HCT116 (cell line): ENCODE measurements around the gene SLC44A1. TPM values are rescaled to one million over a fixed set of nuclear protein-coding genes. Genes with fewer than 3 reads are reported as not detected.

Experiments used
- ATAC-seq: fragments of 200-7000 bp; cut with Tn5 transposase; 2 replicates; pipeline ENCODE4 v1.9.1; 2020; ENCODE audit warnings: mild to moderate bottlenecking, moderate library complexity
- BruUV-seq: library from RNA; stranded (reverse); fragments of 400-500 nt; replicated peaks from 2 replicates; lab custom pipeline; 2021; lab: Mats Ljungman, UMichigan
- CTCF ChIA-PET: fragments of 300-600 bp; sonication (Branson Sonifier 250); formaldehyde crosslinking; loops from one replicate; lab custom pipeline; 2021; ENCODE audit warnings: antibody characterized with exemption; lab: Charles Lee
- POLR2A ChIA-PET: fragments of 300-600, 350-600 bp; sonication (Branson Sonifier 250); formaldehyde crosslinking; loops from one replicate; lab custom pipeline; 2021; ENCODE audit warnings: antibody characterized with exemption; lab: Charles Lee
- RAD21 ChIA-PET, 2 experiments: fragments of 300-600 bp; sonication (Branson Sonifier 250); formaldehyde crosslinking; loops; one replicate each; lab custom pipeline; 2023; ENCODE audit warnings: low total read pairs in 2 of 2; ENCODE audit not compliant: uncharacterized antibody in 2 of 2, unreplicated experiment in 2 of 2, low non-redundant PET in 1 of 2; lab: Charles Lee
- DNase-seq: peaks from one replicate; pipeline ENCODE4 v3.0.0-alpha.2; 2010; ENCODE audit warnings: low read depth, low spot score
- H2AFZ ChIP-seq: fragments of 200-600 bp; shearing (Covaris generic), sonication (generic); 2 replicates; pipeline ENCODE4 v1.6.1; 2017; ENCODE audit warnings: low read depth, mixed run types, mixed read lengths, antibody characterized with exemption, low read length; ENCODE audit not compliant: poor library complexity, severe bottlenecking
- H3K27ac ChIP-seq: 2 replicates; pipeline ENCODE4 v1.5.1; 2012; ENCODE audit warnings: low read depth, low read length
- H3K27me3 ChIP-seq: fragments of 200-600 bp; sonication (generic); 2 replicates; pipeline ENCODE4 v1.6.1; 2016; ENCODE audit warnings: mixed run types, low read length, mixed read lengths; ENCODE audit not compliant: insufficient read depth
- H3K36me3 ChIP-seq, 2 experiments: fragments of 200-500 bp in 1 of 2; fragments of 200-600 bp in 1 of 2; sonication (Bioruptor generic) in 1 of 2; sonication (generic) in 1 of 2; 2 replicates each; pipeline versions ENCODE4 v1.5.1 to v1.6.1; 2014 to 2016; ENCODE audit warnings: low read length in 2 of 2, inconsistent platforms in 1 of 2, mixed read lengths in 1 of 2, mixed run types in 1 of 2; ENCODE audit not compliant: insufficient read depth in 2 of 2, control insufficient read depth in 1 of 2
- H3K4me1 ChIP-seq, 2 experiments: fragments of 200-600 bp in 1 of 2; sonication (generic) in 1 of 2; 2 replicates each; pipeline versions ENCODE4 v1.5.1 to v1.6.1; 2012 to 2017; ENCODE audit warnings: low read length in 2 of 2, inconsistent platforms in 1 of 2, mild to moderate bottlenecking in 1 of 2, mixed read lengths in 1 of 2, mixed run types in 1 of 2, moderate library complexity in 1 of 2; ENCODE audit not compliant: insufficient read depth in 2 of 2, control insufficient read depth in 1 of 2
- H3K4me2 ChIP-seq: fragments of 200-600 bp; sonication (generic); 2 replicates; pipeline ENCODE4 v1.6.1; 2017; ENCODE audit warnings: mixed run types, low read length, mixed read lengths
- H3K4me3 ChIP-seq, 2 experiments: fragments of 200-600 bp in 1 of 2; sonication (generic) in 1 of 2; replicated peaks in 1 of 2; 2 replicates each; pipeline ENCODE4 v1.5.1; 2011 to 2016; ENCODE audit warnings: low read length in 2 of 2, control low read depth in 1 of 2, low read depth in 1 of 2, mild to moderate bottlenecking in 1 of 2, mixed read lengths in 1 of 2, mixed run types in 1 of 2
- H3K79me2 ChIP-seq: fragments of 200-600 bp; sonication (generic); 2 replicates; pipeline ENCODE4 v1.6.1; 2017; ENCODE audit warnings: mild to moderate bottlenecking, mixed run types, low read length, moderate library complexity, mixed read lengths; ENCODE audit not compliant: insufficient read depth
- H3K9ac ChIP-seq: fragments of 200-600 bp; sonication (generic); 2 replicates; pipeline ENCODE4 v1.6.1; 2016; ENCODE audit warnings: low read length, mixed read lengths
- H3K9me2 ChIP-seq: fragments of 200-600 bp; sonication (generic), shearing (Covaris generic); 2 replicates; pipeline ENCODE4 v1.6.1; 2017; ENCODE audit warnings: mixed run types, mild to moderate bottlenecking, moderate library complexity; ENCODE audit not compliant: insufficient read depth
- H3K9me3 ChIP-seq, 2 experiments: fragments of 200-500 bp in 1 of 2; fragments of 200-600 bp in 1 of 2; sonication (Bioruptor generic) in 1 of 2; sonication (generic) in 1 of 2; 2 replicates each; pipeline ENCODE4 v1.6.1; 2014 to 2017; ENCODE audit warnings: low read length in 2 of 2, mixed read lengths in 2 of 2, inconsistent platforms in 1 of 2, low read depth in 1 of 2, mild to moderate bottlenecking in 1 of 2, mixed run types in 1 of 2, moderate library complexity in 1 of 2; ENCODE audit not compliant: control insufficient read depth in 1 of 2, insufficient read depth in 1 of 2
- H4K20me1 ChIP-seq: fragments of 200-600 bp; sonication (generic), shearing (Covaris generic); 2 replicates; pipeline ENCODE4 v1.6.1; 2017; ENCODE audit warnings: mixed run types, mild to moderate bottlenecking, moderate library complexity; ENCODE audit not compliant: insufficient read depth
- ATF3 ChIP-seq: IDR thresholded peaks from 2 replicates; pipeline ENCODE4 v1.6.1; 2012
- EGR1 ChIP-seq: IDR thresholded peaks from 2 replicates; pipeline ENCODE4 v1.6.1; 2012; ENCODE audit warnings: low read depth
- ELF1 ChIP-seq: IDR thresholded peaks from 2 replicates; pipeline ENCODE4 v1.6.1; 2012; ENCODE audit warnings: low read depth, borderline replicate concordance
- EZH2 ChIP-seq: fragments of 200-600 bp; sonication (generic); IDR thresholded peaks from 2 replicates; pipeline ENCODE4 v1.6.1; 2017; ENCODE audit warnings: antibody characterized with exemption, mixed run types
- EZH2phosphoT487 ChIP-seq: fragments of 200-600 bp; IDR thresholded peaks from 2 replicates; pipeline ENCODE4 v1.6.1; 2018; ENCODE audit warnings: antibody characterized with exemption, borderline replicate concordance
- FOSL1 ChIP-seq: IDR thresholded peaks from 2 replicates; pipeline ENCODE4 v1.6.1; 2012; ENCODE audit warnings: low read depth
- POLR2A ChIP-seq: IDR thresholded peaks from 2 replicates; pipeline ENCODE4 v1.7.0; 2011; ENCODE audit warnings: borderline replicate concordance; ENCODE audit not compliant: insufficient read depth, insufficient read length; ENCODE audit errors: extremely low read depth
- REST ChIP-seq: IDR thresholded peaks from 2 replicates; pipeline ENCODE4 v1.6.1; 2012; ENCODE audit warnings: low read depth
- SIN3A ChIP-seq: IDR thresholded peaks from 2 replicates; pipeline ENCODE4 v1.6.1; 2012; ENCODE audit warnings: low read depth
- SRF ChIP-seq: IDR thresholded peaks from 2 replicates; pipeline ENCODE4 v1.6.1; 2012; ENCODE audit warnings: low read depth
- intact Hi-C: fragments of 100-400 bp; cut with micrococcal nuclease; formaldehyde crosslinking; loops from 2 replicates; pipeline ENCODE4 v1.10.0; 2022
- total RNA-seq: library from RNA; stranded (reverse); gene quantifications from one replicate; pipeline ENCODE4 v1.2.1, GENCODE V29; 2021; ENCODE audit not compliant: unreplicated experiment
- TF ChIP-seq, protein P1 (sequence below), 3 experiments: fragments of 200-600 bp in 1 of 3; sonication (generic) in 1 of 3; IDR thresholded peaks in 2 of 3; conservative IDR thresholded peaks in 1 of 3; 2 replicates each; pipeline ENCODE4 v1.5.1; 2012 to 2017; ENCODE audit warnings: low read depth in 2 of 3, low read length in 2 of 3, antibody characterized with exemption in 1 of 3, borderline replicate concordance in 1 of 3, control low read depth in 1 of 3, mild to moderate bottlenecking in 1 of 3, mixed read lengths in 1 of 3, mixed run types in 1 of 3, moderate library complexity in 1 of 3; ENCODE audit not compliant: insufficient read depth in 1 of 3

SLC44A1 gene
- total RNA-seq, 1 experiment from 2014 or later = 44.1 TPM

GRCh38 chr9:105270711-105271110, 26.3 kb downstream of the SLC44A1 start:
- intact Hi-C loops = no loop called here
- H3K4me1 ChIP-seq = no peaks in the 10 kb centered on the region
- ChIA-PET POLR2A (no interaction called here), CTCF (no interaction called here), RAD21 (no interaction called here)
- no peak for DNase-seq
- no peaks in the 10 kb centered on the region for H4K20me1 ChIP-seq
- no peak overlapping the region for H3K4me2 ChIP-seq
- no peak for ATAC-seq
- no peaks in the 10 kb centered on the region for H3K36me3 ChIP-seq
- no peaks in the 10 kb centered on the region for H3K9me3 ChIP-seq
- TF ChIP-seq FOSL1 (no peak), ELF1 (no peak), SRF (no peak), EGR1 (no peak), SIN3A (no peak), EZH2phosphoT487 (no peak), ATF3 (no peak), EZH2 (no peak), REST (no peak), POLR2A (no peak)
- TF ChIP-seq, protein P1, sequence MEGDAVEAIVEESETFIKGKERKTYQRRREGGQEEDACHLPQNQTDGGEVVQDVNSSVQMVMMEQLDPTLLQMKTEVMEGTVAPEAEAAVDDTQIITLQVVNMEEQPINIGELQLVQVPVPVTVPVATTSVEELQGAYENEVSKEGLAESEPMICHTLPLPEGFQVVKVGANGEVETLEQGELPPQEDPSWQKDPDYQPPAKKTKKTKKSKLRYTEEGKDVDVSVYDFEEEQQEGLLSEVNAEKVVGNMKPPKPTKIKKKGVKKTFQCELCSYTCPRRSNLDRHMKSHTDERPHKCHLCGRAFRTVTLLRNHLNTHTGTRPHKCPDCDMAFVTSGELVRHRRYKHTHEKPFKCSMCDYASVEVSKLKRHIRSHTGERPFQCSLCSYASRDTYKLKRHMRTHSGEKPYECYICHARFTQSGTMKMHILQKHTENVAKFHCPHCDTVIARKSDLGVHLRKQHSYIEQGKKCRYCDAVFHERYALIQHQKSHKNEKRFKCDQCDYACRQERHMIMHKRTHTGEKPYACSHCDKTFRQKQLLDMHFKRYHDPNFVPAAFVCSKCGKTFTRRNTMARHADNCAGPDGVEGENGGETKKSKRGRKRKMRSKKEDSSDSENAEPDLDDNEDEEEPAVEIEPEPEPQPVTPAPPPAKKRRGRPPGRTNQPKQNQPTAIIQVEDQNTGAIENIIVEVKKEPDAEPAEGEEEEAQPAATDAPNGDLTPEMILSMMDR (IDR thresholded peaks at IDR 0.05 in 2 of 3, conservative IDR thresholded peaks at IDR 0.05 in 1 of 3; ENCODE audit: borderline replicate concordance in 1 of 3, insufficient read depth in 1 of 3, low read depth in 2 of 3, low read length in 2 of 3) = no peak
- no peak overlapping the region for H3K9ac ChIP-seq
- no peaks in the 10 kb centered on the region for H3K9me2 ChIP-seq
- BruUV-seq = no TSS peak
- H2AFZ ChIP-seq = no peak overlapping the region
- H3K4me3 ChIP-seq = no peak overlapping the region
- H3K27me3 ChIP-seq = no peaks in the 10 kb centered on the region
- H3K27ac ChIP-seq = no peak overlapping the region
- no peaks in the 10 kb centered on the region; the same call in 1 of the 2 replicates for H3K79me2 ChIP-seq
